IMR-90 (cell line): ENCODE data around the gene ANTXR2. TPM values are rescaled to one million over a fixed set of nuclear protein-coding genes. Genes with fewer than 3 reads are reported as not detected.

ENCODE experiments used
- ATAC-seq: fragments of 200-7000 bp; cut with Tn5 transposase; 2 replicates; pipeline ENCODE4 v1.9.1; 2020; ENCODE audit warnings: low read depth, mild to moderate bottlenecking, moderate library complexity
- BruUV-seq: library from RNA; stranded (reverse); fragments of 400-500 nt; replicated peaks from 2 replicates; lab custom pipeline; 2021; lab: Mats Ljungman, UMichigan
- CTCF ChIA-PET: fragments of 300-600 bp; formaldehyde crosslinking; extraction: SDS; loops from one replicate; lab custom pipeline; 2021; ENCODE audit warnings: antibody characterized with exemption; lab: Yijun Ruan, JAX
- POLR2A ChIA-PET: fragments of 300-600 bp; sonication (Branson Sonifier 250); formaldehyde crosslinking; loops from one replicate; lab custom pipeline; 2022; ENCODE audit warnings: antibody characterized with exemption; ENCODE audit not compliant: unreplicated experiment; lab: Charles Lee
- DNase-seq: peaks from one replicate; pipeline ENCODE4 v3.0.0; 2013
- H2AFZ ChIP-seq: replicated peaks from 2 replicates; pipeline ENCODE3; 2013; ENCODE audit warnings: low read length, mild to moderate bottlenecking; ENCODE audit not compliant: poor library complexity
- H2AK5ac ChIP-seq: 2 replicates; pipeline ENCODE4 v1.6.1; 2013; ENCODE audit warnings: low read depth, low read length, inconsistent platforms
- H2AK9ac ChIP-seq: replicated peaks from 2 replicates; pipeline ENCODE3; 2013; ENCODE audit warnings: mild to moderate bottlenecking, low read depth, low read length, moderate library complexity; ENCODE audit not compliant: poor library complexity
- H2BK120ac ChIP-seq: 2 replicates; pipeline ENCODE4 v1.6.1; 2013; ENCODE audit warnings: low read depth, low read length, inconsistent platforms
- H2BK15ac ChIP-seq: 3 replicates; pipeline ENCODE4 v1.6.1; 2013; ENCODE audit warnings: low read depth, low read length, inconsistent platforms
- H2BK20ac ChIP-seq: 2 replicates; pipeline ENCODE4 v1.6.1; 2013; ENCODE audit warnings: low read depth, mild to moderate bottlenecking, inconsistent platforms, low read length, moderate library complexity
- H2BK5ac ChIP-seq: 2 replicates; pipeline ENCODE4 v1.6.1; 2013; ENCODE audit warnings: mild to moderate bottlenecking, low read depth, low read length, inconsistent platforms; ENCODE audit not compliant: poor library complexity, severe bottlenecking
- H3K14ac ChIP-seq: replicated peaks from 2 replicates; pipeline ENCODE4 v1.6.1; 2013; ENCODE audit warnings: low read depth, low read length, inconsistent platforms
- H3K18ac ChIP-seq: 2 replicates; pipeline ENCODE4 v1.6.1; 2013; ENCODE audit warnings: low read depth, low read length, control low read depth
- H3K23ac ChIP-seq: 2 replicates; pipeline ENCODE4 v1.6.1; 2013; ENCODE audit warnings: low read depth, low read length, inconsistent platforms
- H3K27ac ChIP-seq: 2 replicates; pipeline ENCODE4 v1.5.1; 2013; ENCODE audit warnings: mild to moderate bottlenecking, control low read depth, low read length; ENCODE audit not compliant: insufficient read depth
- H3K27me3 ChIP-seq: 2 replicates; pipeline ENCODE4 v1.6.1; 2013; ENCODE audit warnings: low read length; ENCODE audit not compliant: control insufficient read depth, insufficient read depth
- H3K36me3 ChIP-seq: 2 replicates; pipeline ENCODE4 v1.6.1; 2013; ENCODE audit warnings: low read length, mixed read lengths; ENCODE audit not compliant: control insufficient read depth, insufficient read depth
- H3K4ac ChIP-seq: 2 replicates; pipeline ENCODE4 v1.6.1; 2013; ENCODE audit warnings: low read depth, low read length, inconsistent platforms
- H3K4me1 ChIP-seq: 2 replicates; pipeline ENCODE4 v1.6.1; 2013; ENCODE audit warnings: low read length, mixed read lengths; ENCODE audit not compliant: control insufficient read depth, insufficient read depth
- H3K4me2 ChIP-seq: 2 replicates; pipeline ENCODE4 v1.6.1; 2013; ENCODE audit warnings: low read depth, mild to moderate bottlenecking, control low read depth, low read length, moderate library complexity
- H3K4me3 ChIP-seq: 2 replicates; pipeline ENCODE4 v1.5.1; 2013; ENCODE audit warnings: low read depth, mild to moderate bottlenecking, control low read depth, low read length, moderate library complexity; ENCODE audit not compliant: insufficient read depth
- H3K56ac ChIP-seq: 2 replicates; pipeline ENCODE4 v1.6.1; 2013; ENCODE audit warnings: low read length, inconsistent platforms; ENCODE audit not compliant: insufficient read depth; ENCODE audit errors: extremely low read depth
- H3K79me1 ChIP-seq, 2 experiments: 2 replicates each; pipeline ENCODE4 v1.6.1; 2013; ENCODE audit warnings: low read length in 2 of 2, inconsistent platforms in 1 of 2, low read depth in 1 of 2
- H3K9ac ChIP-seq: 2 replicates; pipeline ENCODE4 v1.6.1; 2013; ENCODE audit warnings: low read depth, low read length, control low read depth
- H3K9me1 ChIP-seq: 2 replicates; pipeline ENCODE4 v1.6.1; 2013; ENCODE audit warnings: low read length, inconsistent platforms; ENCODE audit not compliant: insufficient read depth
- H3K9me3 ChIP-seq: 2 replicates; pipeline ENCODE4 v1.6.1; 2013; ENCODE audit warnings: low read length; ENCODE audit not compliant: control insufficient read depth, insufficient read depth
- H4K20me1 ChIP-seq: 2 replicates; pipeline ENCODE4 v1.6.1; 2013; ENCODE audit warnings: low read length, inconsistent platforms; ENCODE audit not compliant: insufficient read depth
- H4K5ac ChIP-seq: 2 replicates; pipeline ENCODE4 v1.6.1; 2013; ENCODE audit warnings: mild to moderate bottlenecking, low read depth, low read length, control low read depth
- H4K8ac ChIP-seq, 2 experiments: 2 replicates each; pipeline ENCODE4 v1.6.1; 2013; ENCODE audit warnings: low read depth in 2 of 2, low read length in 2 of 2, control low read depth in 1 of 2, inconsistent platforms in 1 of 2
- H4K91ac ChIP-seq: 2 replicates; pipeline ENCODE4 v1.6.1; 2013; ENCODE audit warnings: low read depth, low read length, inconsistent platforms; ENCODE audit not compliant: insufficient read depth
- BHLHE40 ChIP-seq: fragments of 150-350 bp; IDR thresholded peaks from 2 replicates; pipeline ENCODE4 v1.6.1; 2016; ENCODE audit warnings: mild to moderate bottlenecking, low read depth, low read length
- CEBPB ChIP-seq: IDR thresholded peaks from 2 replicates; pipeline ENCODE4 v1.6.1; 2012; ENCODE audit warnings: low read depth, low read length, improper control_type of control experiment
- CHD1 ChIP-seq: IDR thresholded peaks from 2 replicates; pipeline ENCODE4 v1.6.1; 2012; ENCODE audit warnings: low read depth, low read length, improper control_type of control experiment
- MAFK ChIP-seq: IDR thresholded peaks from 2 replicates; pipeline ENCODE4 v1.6.1; 2012; ENCODE audit warnings: low read depth, low read length, improper control_type of control experiment
- MXI1 ChIP-seq: IDR thresholded peaks from 2 replicates; pipeline ENCODE4 v1.6.1; 2012; ENCODE audit warnings: low read depth, mild to moderate bottlenecking, low read length, moderate library complexity, borderline replicate concordance
- POLR2A ChIP-seq: IDR thresholded peaks from 2 replicates; pipeline ENCODE4 v1.6.1; 2012; ENCODE audit warnings: mild to moderate bottlenecking, low read depth, low read length
- RCOR1 ChIP-seq: IDR thresholded peaks from 2 replicates; pipeline ENCODE4 v1.6.1; 2012; ENCODE audit warnings: mild to moderate bottlenecking, low read length, improper control_type of control experiment; ENCODE audit not compliant: insufficient replicate concordance
- SMC3 ChIP-seq: fragments of 150-350 bp; IDR thresholded peaks from 2 replicates; pipeline ENCODE4 v1.6.1; 2016; ENCODE audit warnings: low read depth, mild to moderate bottlenecking, antibody characterized with exemption, low read length, moderate library complexity
- WGBS, 2 experiments: methylation state at CpG; one replicate each; pipeline versions ENCODE4 v1.1.5 to v1.1.7; 2013; ENCODE audit warnings: missing lambda C conversion rate in 2 of 2; ENCODE audit not compliant: insufficient read length in 1 of 2; ENCODE audit errors: extremely low coverage in 2 of 2; 5-methylcytosine and 5-hydroxymethylcytosine counted together
- dilution Hi-C: fragments of 300-500 bp; cut with HindIII; formaldehyde crosslinking; loops from one replicate; pipeline ENCODE4 v1.14.3; 2018; ENCODE audit warnings: low sequenced_read_pairs; ENCODE audit not compliant: unreplicated experiment
- in situ Hi-C: fragments of 300-500 bp; cut with MboI; formaldehyde crosslinking; loops from 3 replicates; pipeline ENCODE4 v1.14.3; 2019; ENCODE audit warnings: low sequenced_read_pairs, inconsistent platforms, mixed read lengths
- intact Hi-C: fragments of 100-400 bp; cut with micrococcal nuclease; formaldehyde crosslinking; loops from 2 replicates; pipeline ENCODE4 v1.10.0; 2022
- polyA plus RNA-seq, 3 experiments: library from polyadenylated mRNA; depleted of rRNA; stranded (reverse); fragments of >200 nt; gene quantifications; 2 replicates each; pipeline ENCODE4 v1.2.3, GENCODE V29; 2012; ENCODE audit warnings: low replicate concordance in 1 of 3
- total RNA-seq: library from RNA; depleted of rRNA; stranded (reverse); fragments of >200 nt; gene quantifications from 2 replicates; pipeline ENCODE4 v1.2.3, GENCODE V29; 2012
- TF ChIP-seq, protein P1 (sequence below): fragments of 150-350 bp; IDR thresholded peaks from 2 replicates; pipeline ENCODE4 v1.6.1; 2017; ENCODE audit warnings: mild to moderate bottlenecking, antibody characterized with exemption, low read length, low read depth
- TF ChIP-seq, protein P2 (sequence below): conservative IDR thresholded peaks from 2 replicates; pipeline ENCODE4 v1.5.1; 2012; ENCODE audit warnings: mild to moderate bottlenecking, low read depth, low read length, improper control_type of control experiment
- TF ChIP-seq, protein P3 (sequence below): fragments of 150-350 bp; IDR thresholded peaks from 2 replicates; pipeline ENCODE4 v1.6.1; 2016; ENCODE audit warnings: low read depth, mild to moderate bottlenecking, low read length, moderate library complexity, borderline replicate concordance

The ANTXR2 gene
- total and polyA plus RNA-seq, 2 of the 4 experiments (the other 2 are of a cell fraction) = 46.8 to 88.5 TPM

DNA sequence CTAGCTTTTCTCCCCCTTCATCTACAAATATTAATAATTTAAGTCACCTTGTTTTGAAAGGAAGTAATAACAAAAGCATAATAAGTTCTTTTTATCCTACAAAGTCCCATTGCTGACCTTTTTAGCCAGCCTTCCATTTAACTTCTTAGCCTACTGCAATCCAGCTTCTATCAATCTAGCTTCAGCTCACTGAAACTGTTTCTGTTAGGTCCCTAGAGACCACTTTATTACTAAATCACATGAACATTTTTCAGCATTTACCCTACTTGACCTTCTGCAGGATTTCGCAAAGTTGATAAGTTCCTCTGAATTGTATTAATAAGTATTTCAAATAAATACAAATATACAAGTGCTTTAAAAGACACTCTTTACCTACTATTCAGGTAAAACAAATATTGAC, 186.5 kb downstream of the ANTXR2 start:
- H3K56ac ChIP-seq = no peak overlapping the region
- POLR2A ChIA-PET = no interaction called here
- no peak for ATAC-seq
- no peaks in the 10 kb centered on the region for H3K4me1 ChIP-seq
- no peak overlapping the region for H2AK5ac ChIP-seq
- no peak overlapping the region for H4K5ac ChIP-seq
- no peaks in the 10 kb centered on the region for H4K20me1 ChIP-seq
- no peak overlapping the region for H2AK9ac ChIP-seq
- H4K91ac ChIP-seq = no peak overlapping the region
- H3K14ac ChIP-seq = no peak overlapping the region
- H3K9me1 ChIP-seq = no peaks in the 10 kb centered on the region
- H3K27ac ChIP-seq = no peak overlapping the region
- H3K4me3 ChIP-seq = no peak overlapping the region
- H2BK120ac ChIP-seq = no peak overlapping the region
- intact Hi-C loops (no loop called here), dilution Hi-C loops (no loop called here), in situ Hi-C loops (no loop called here)
- H2BK15ac ChIP-seq = no peak overlapping the region
- no peaks in the 10 kb centered on the region for H3K36me3 ChIP-seq
- no peak overlapping the region for H3K4me2 ChIP-seq
- H3K79me1 ChIP-seq = no peaks in the 10 kb centered on the region
- H3K23ac ChIP-seq = no peak overlapping the region
- no peak overlapping the region for H3K9ac ChIP-seq
- CTCF ChIA-PET = no interaction called here
- DNase-seq = no peak
- H2BK20ac ChIP-seq = no peak overlapping the region
- no CpG with 5 or more reads among the region's 1 CpG for WGBS, 2 experiments
- no peak overlapping the region for H2AFZ ChIP-seq
- no TSS peak for BruUV-seq
- no peak overlapping the region for H4K8ac ChIP-seq
- no peaks in the 10 kb centered on the region for H3K9me3 ChIP-seq
- H3K27me3 ChIP-seq = no peaks in the 10 kb centered on the region
- no peak overlapping the region for H3K4ac ChIP-seq
- TF ChIP-seq, protein P1, sequence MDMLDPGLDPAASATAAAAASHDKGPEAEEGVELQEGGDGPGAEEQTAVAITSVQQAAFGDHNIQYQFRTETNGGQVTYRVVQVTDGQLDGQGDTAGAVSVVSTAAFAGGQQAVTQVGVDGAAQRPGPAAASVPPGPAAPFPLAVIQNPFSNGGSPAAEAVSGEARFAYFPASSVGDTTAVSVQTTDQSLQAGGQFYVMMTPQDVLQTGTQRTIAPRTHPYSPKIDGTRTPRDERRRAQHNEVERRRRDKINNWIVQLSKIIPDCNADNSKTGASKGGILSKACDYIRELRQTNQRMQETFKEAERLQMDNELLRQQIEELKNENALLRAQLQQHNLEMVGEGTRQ = no peak
- TF ChIP-seq BHLHE40 (no peak), MXI1 (no peak), CEBPB (no peak), CHD1 (no peak), MAFK (no peak), POLR2A (no peak), RCOR1 (no peak), SMC3 (no peak)
- TF ChIP-seq, protein P2, sequence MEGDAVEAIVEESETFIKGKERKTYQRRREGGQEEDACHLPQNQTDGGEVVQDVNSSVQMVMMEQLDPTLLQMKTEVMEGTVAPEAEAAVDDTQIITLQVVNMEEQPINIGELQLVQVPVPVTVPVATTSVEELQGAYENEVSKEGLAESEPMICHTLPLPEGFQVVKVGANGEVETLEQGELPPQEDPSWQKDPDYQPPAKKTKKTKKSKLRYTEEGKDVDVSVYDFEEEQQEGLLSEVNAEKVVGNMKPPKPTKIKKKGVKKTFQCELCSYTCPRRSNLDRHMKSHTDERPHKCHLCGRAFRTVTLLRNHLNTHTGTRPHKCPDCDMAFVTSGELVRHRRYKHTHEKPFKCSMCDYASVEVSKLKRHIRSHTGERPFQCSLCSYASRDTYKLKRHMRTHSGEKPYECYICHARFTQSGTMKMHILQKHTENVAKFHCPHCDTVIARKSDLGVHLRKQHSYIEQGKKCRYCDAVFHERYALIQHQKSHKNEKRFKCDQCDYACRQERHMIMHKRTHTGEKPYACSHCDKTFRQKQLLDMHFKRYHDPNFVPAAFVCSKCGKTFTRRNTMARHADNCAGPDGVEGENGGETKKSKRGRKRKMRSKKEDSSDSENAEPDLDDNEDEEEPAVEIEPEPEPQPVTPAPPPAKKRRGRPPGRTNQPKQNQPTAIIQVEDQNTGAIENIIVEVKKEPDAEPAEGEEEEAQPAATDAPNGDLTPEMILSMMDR = no peak
- TF ChIP-seq, protein P3, sequence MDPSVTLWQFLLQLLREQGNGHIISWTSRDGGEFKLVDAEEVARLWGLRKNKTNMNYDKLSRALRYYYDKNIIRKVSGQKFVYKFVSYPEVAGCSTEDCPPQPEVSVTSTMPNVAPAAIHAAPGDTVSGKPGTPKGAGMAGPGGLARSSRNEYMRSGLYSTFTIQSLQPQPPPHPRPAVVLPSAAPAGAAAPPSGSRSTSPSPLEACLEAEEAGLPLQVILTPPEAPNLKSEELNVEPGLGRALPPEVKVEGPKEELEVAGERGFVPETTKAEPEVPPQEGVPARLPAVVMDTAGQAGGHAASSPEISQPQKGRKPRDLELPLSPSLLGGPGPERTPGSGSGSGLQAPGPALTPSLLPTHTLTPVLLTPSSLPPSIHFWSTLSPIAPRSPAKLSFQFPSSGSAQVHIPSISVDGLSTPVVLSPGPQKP = no peak
- no peak overlapping the region for H2BK5ac ChIP-seq
- no peak overlapping the region for H3K18ac ChIP-seq
